Kidney (tissue), 14 donors: Measurements from ENCODE around the gene ZNF654. TPM values are rescaled to one million over a fixed set of nuclear protein-coding genes. Genes with fewer than 3 reads are reported as not detected.

Experiments used
- DNase-seq, 5 donors: peaks; one replicate each; pipeline ENCODE4 v3.0.0-alpha.2; 2013 to 2020
- FAIRE-seq: peaks from 2 replicates; lab custom pipeline; 2012; peaks lifted over from hg19 to GRCh38; lab: Jason Lieb, UNC
- H3K27ac ChIP-seq, 2 donors: one replicate each; pipeline ENCODE4 v1.7.0; 2013; ENCODE audit warnings: low read depth in 2 of 2, low read length in 2 of 2, inconsistent platforms in 1 of 2
- H3K27me3 ChIP-seq: one replicate; pipeline ENCODE4 v1.7.1; 2013; ENCODE audit warnings: low read length, inconsistent platforms; ENCODE audit not compliant: control insufficient read depth, insufficient read depth
- H3K36me3 ChIP-seq, 3 donors: one replicate each; pipeline versions ENCODE4 v1.7.0 to v1.7.1; 2013; ENCODE audit warnings: low read length in 3 of 3, control low read depth in 1 of 3, inconsistent platforms in 1 of 3; ENCODE audit not compliant: insufficient read depth in 3 of 3, control insufficient read depth in 2 of 3
- H3K4me1 ChIP-seq, 3 donors: one replicate each; pipeline versions ENCODE4 v1.7.0 to v1.7.1; 2013; ENCODE audit warnings: low read length in 3 of 3, inconsistent platforms in 1 of 3, low read depth in 1 of 3; ENCODE audit not compliant: control insufficient read depth in 2 of 3, insufficient read depth in 2 of 3
- H3K4me3 ChIP-seq, 3 donors: one replicate each; pipeline versions ENCODE4 v1.7.0 to v1.8.1; 2013; ENCODE audit warnings: low read length in 3 of 3, control low read depth in 1 of 3, inconsistent platforms in 1 of 3
- H3K9ac ChIP-seq, 3 donors: one replicate each; pipeline versions ENCODE4 v1.7.0 to v1.7.1; 2013; ENCODE audit warnings: low read length in 3 of 3, control low read depth in 1 of 3, inconsistent platforms in 1 of 3
- H3K9me3 ChIP-seq, 3 donors: one replicate each; pipeline versions ENCODE4 v1.7.0 to v1.7.1; 2013; ENCODE audit warnings: low read length in 3 of 3, control low read depth in 1 of 3, inconsistent platforms in 1 of 3; ENCODE audit not compliant: control insufficient read depth in 2 of 3, insufficient read depth in 1 of 3
- intact Hi-C: fragments of 100-400 bp; cut with DNase I; formaldehyde crosslinking; loops from one replicate; pipeline ENCODE4 v1.11.1; 2022
- polyA plus RNA-seq: library from polyadenylated mRNA; stranded (reverse); fragments of 350-450 nt; fragmentation: Illumina TruSeq; extraction: RNeasy Lipid Tissue Mini Kit (QIAGEN cat#74804); gene quantifications from one replicate; pipeline ENCODE4 v1.2.3, GENCODE V29; 2014; ENCODE audit warnings: low read depth, low replicate concordance; ENCODE audit not compliant: insufficient read depth
- total RNA-seq: library from RNA; stranded (reverse); fragmentation: NEBNext Ultra II Directional; extraction: Animal tissue kit (Norgen Biotek cat#: 25700); gene quantifications from one replicate; pipeline ENCODE4 v1.2.1, GENCODE V29; 2021
- TF ChIP-seq, protein P1 (sequence below): IDR thresholded peaks from 3 replicates; pipeline ENCODE4 v1.5.1; 2012; ENCODE audit warnings: mild to moderate bottlenecking, moderate library complexity, borderline replicate concordance; ENCODE audit not compliant: insufficient read depth; ENCODE audit errors: extremely low read depth
- donor health status: control.
- donor health status: control.
- donor health status: control.
- donor health status: control.
- donor health status: control.
- donor health status: DM: yes; HTN: yes; CAD: no.
- donor health status: Normal renal cell carcinoma (clear cell type).

Gene ZNF654
- total and polyA plus RNA-seq, 2 donors from 2014 or later: 3.0 to 16.0 TPM

DNA sequence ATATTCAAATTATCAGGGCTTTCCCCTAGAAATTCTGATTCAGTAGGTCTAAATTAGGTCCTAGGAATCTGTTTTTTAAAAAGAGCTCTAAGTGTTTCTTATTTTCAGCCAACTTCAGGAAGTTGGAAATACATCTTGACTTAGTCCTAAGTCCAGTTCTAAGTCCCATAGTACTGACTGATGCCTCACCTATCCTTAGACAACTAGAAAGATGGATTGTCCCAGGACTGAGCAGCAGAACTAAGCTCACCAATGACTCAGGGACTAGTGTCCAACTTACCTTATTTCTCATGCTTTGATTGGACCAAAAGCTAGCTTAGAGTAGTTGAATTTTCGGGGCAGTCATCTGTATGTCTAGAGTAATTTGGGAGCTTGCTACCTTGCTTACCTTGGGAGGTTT is 64.5 kb downstream of the ZNF654 start:
- Histone ChIP-seq H3K36me3 (peaks cover 0 to 4% (median 0%) of the 10 kb centered on the region in 3 donors), H3K27ac (no peak overlapping the region), H3K4me1 (no peaks in the 10 kb centered on the region), H3K9ac (no peak overlapping the region), H3K27me3 (no peaks in the 10 kb centered on the region), H3K9me3 (no peaks in the 10 kb centered on the region), H3K4me3 (no peak overlapping the region)
- TF ChIP-seq, protein P1, sequence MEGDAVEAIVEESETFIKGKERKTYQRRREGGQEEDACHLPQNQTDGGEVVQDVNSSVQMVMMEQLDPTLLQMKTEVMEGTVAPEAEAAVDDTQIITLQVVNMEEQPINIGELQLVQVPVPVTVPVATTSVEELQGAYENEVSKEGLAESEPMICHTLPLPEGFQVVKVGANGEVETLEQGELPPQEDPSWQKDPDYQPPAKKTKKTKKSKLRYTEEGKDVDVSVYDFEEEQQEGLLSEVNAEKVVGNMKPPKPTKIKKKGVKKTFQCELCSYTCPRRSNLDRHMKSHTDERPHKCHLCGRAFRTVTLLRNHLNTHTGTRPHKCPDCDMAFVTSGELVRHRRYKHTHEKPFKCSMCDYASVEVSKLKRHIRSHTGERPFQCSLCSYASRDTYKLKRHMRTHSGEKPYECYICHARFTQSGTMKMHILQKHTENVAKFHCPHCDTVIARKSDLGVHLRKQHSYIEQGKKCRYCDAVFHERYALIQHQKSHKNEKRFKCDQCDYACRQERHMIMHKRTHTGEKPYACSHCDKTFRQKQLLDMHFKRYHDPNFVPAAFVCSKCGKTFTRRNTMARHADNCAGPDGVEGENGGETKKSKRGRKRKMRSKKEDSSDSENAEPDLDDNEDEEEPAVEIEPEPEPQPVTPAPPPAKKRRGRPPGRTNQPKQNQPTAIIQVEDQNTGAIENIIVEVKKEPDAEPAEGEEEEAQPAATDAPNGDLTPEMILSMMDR: no peak
- intact Hi-C loops: no loop called here
- no peak for FAIRE-seq
- DNase-seq: no peak

DNA sequence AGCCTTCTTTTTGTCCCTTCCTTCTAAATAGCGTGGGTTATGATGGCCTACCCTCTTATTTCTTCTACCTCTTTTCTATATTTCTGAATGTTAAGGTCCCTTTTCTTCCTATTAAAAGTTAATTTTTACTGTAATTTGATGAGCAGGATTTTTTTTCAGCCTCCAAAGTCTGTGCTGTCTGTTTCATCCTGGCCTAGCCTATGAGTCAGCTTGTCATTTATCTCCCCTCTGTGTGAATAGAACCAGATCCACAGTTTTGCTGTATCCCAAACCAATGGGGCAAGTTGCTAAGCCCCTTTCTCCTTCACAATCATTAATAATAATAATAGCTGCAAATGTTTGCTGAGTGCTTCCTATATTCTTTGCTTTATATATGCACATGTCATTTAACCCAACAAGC is 72.6 kb downstream of the ZNF654 start:
- FAIRE-seq (no peak), DNase-seq (no peak)
- no peak overlapping the region for H3K27ac ChIP-seq
- H3K27me3 ChIP-seq: no peaks in the 10 kb centered on the region
- no peaks in the 10 kb centered on the region for H3K4me1 ChIP-seq
- TF ChIP-seq, protein P1: no peak
- H3K36me3 ChIP-seq: peaks cover 0 to 13% (median under 1%) of the 10 kb centered on the region in 3 donors
- H3K4me3 ChIP-seq: no peak overlapping the region
- no peaks in the 10 kb centered on the region for H3K9me3 ChIP-seq
- intact Hi-C loops: no loop called here
- H3K9ac ChIP-seq: no peak overlapping the region

DNA sequence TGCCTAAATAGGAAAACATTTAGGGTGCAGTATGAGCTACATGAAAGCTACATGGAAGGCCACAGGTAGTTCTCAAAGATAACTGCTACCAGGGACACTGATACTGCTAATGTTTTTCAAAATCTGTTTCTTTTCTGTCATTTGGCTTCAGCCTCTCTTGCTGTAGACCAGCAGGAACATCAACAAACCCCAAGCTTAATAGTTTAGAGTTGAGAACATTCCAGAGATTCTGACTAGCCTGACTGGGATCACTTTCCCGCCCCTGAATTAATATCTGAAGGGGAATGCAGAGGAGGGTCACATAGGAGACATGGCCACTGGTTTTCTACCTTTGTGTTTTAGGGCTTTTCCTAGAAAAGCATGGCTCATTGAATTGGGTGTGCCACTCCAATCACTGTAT is 73.8 kb downstream of the ZNF654 start:
- Histone ChIP-seq H3K9me3 (no peaks in the 10 kb centered on the region), H3K9ac (no peak overlapping the region), H3K4me1 (no peaks in the 10 kb centered on the region), H3K27ac (no peak overlapping the region), H3K36me3 (peaks cover 0 to 13% (median 0%) of the 10 kb centered on the region in 3 donors), H3K4me3 (no peak overlapping the region), H3K27me3 (no peaks in the 10 kb centered on the region)
- peak in 1 of 5 donors; percentile 3 for DNase-seq
- TF ChIP-seq, protein P1: no peak
- no peak for FAIRE-seq
- intact Hi-C loops: no loop called here

DNA sequence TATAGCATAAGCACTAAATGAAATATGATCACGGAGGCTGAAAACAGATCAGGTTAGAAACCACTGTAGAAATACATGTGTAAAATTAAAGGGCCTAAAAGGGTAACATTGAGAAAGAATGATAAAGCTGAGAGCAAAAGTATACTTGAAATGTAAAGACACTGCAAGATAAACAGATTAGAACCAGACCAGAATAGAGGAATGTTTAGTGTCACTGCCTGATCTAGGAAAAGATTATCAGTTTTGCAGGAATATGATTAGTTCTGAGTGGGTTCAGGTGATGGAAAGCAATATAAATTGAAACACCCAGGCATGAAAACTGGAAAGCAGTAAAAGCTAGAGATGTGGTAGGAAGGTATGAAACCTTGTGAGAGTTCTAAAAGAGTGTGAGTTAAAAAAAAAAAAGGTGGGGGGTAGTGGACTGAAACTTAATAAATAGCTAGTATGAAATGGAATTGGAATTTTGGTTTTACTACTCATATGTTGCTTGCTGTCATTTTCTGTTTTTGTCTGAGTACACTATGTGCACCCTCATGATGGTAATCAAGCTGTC is 74.7 kb downstream of the ZNF654 start:
- FAIRE-seq (no peak), DNase-seq (no peak)
- H3K27me3 ChIP-seq: no peaks in the 10 kb centered on the region
- intact Hi-C loops: no loop called here
- no peaks in the 10 kb centered on the region for H3K9me3 ChIP-seq
- H3K9ac ChIP-seq: no peak overlapping the region
- H3K27ac ChIP-seq: no peak overlapping the region
- peaks cover 0 to 13% (median 0%) of the 10 kb centered on the region in 3 donors for H3K36me3 ChIP-seq
- H3K4me3 ChIP-seq: no peak overlapping the region
- H3K4me1 ChIP-seq: no peaks in the 10 kb centered on the region
- TF ChIP-seq, protein P1: no peak
